SK-N-SH (cell line): ENCODE measurements around the gene SIM2. TPM values are rescaled to one million over a fixed set of nuclear protein-coding genes. Genes with fewer than 3 reads are reported as not detected.

ENCODE experiments used
- CTCF ChIA-PET: fragments of 300-600, 350-600 bp; formaldehyde crosslinking; extraction: SDS; loops from one replicate; lab custom pipeline; 2021; lab: Yijun Ruan, JAX
- POLR2A ChIA-PET: fragments of 350-600 bp; sonication (Branson Sonifier 250); formaldehyde crosslinking; extraction: SDS; loops from one replicate; lab custom pipeline; 2020; ENCODE audit warnings: antibody characterized with exemption, inconsistent platforms; lab: Yijun Ruan, JAX
- DNase-seq: peaks from one replicate; pipeline ENCODE4 v3.0.0; 2012
- H2AFZ ChIP-seq: fragments of 200-600 bp; sonication (generic); 2 replicates; pipeline ENCODE4 v1.8.1; 2016; ENCODE audit warnings: antibody characterized with exemption, mild to moderate bottlenecking, low read depth
- H3F3A ChIP-seq: fragments of 200-600 bp; sonication (generic); replicated peaks from 2 replicates; pipeline ENCODE3; 2016; ENCODE audit warnings: antibody characterized with exemption, mild to moderate bottlenecking; ENCODE audit not compliant: insufficient read depth
- H3K27ac ChIP-seq, 2 experiments: fragments of 200-500 bp in 1 of 2; fragments of 200-600 bp in 1 of 2; sonication (Bioruptor generic) in 1 of 2; sonication (generic), shearing (Covaris generic) in 1 of 2; 2 replicates each; pipeline versions ENCODE4 v1.5.1 to v1.6.1; 2014 to 2016; ENCODE audit warnings: low read depth in 2 of 2, inconsistent platforms in 1 of 2, low read length in 1 of 2, mild to moderate bottlenecking in 1 of 2, mixed read lengths in 1 of 2
- H3K27me3 ChIP-seq: fragments of 200-600 bp; sonication (generic), shearing (Covaris generic); 2 replicates; pipeline ENCODE4 v1.6.1; 2016; ENCODE audit warnings: mixed run types; ENCODE audit not compliant: insufficient read depth
- H3K36me3 ChIP-seq, 2 experiments: fragments of 200-500 bp in 1 of 2; fragments of 200-600 bp in 1 of 2; sonication (Bioruptor generic) in 1 of 2; sonication (generic) in 1 of 2; replicated peaks in 1 of 2; 2 replicates each; pipeline versions ENCODE3 to v1.5.1; 2014 to 2016; ENCODE audit warnings: low read length in 1 of 2, mild to moderate bottlenecking in 1 of 2; ENCODE audit not compliant: insufficient read depth in 2 of 2, control insufficient read depth in 1 of 2
- H3K4me1 ChIP-seq, 2 experiments: fragments of 200-500 bp in 1 of 2; fragments of 200-600 bp in 1 of 2; sonication (Bioruptor generic) in 1 of 2; sonication (generic), shearing (Covaris generic) in 1 of 2; 2 replicates each; pipeline versions ENCODE4 v1.5.1 to v1.6.1; 2014 to 2016; ENCODE audit warnings: low read depth in 1 of 2, low read length in 1 of 2, mixed run types in 1 of 2; ENCODE audit not compliant: insufficient read depth in 2 of 2, control insufficient read depth in 1 of 2
- H3K4me2 ChIP-seq: fragments of 200-600 bp; sonication (generic), shearing (Covaris generic); 2 replicates; pipeline ENCODE4 v1.6.1; 2017; ENCODE audit warnings: mixed run types
- H3K4me3 ChIP-seq, 2 experiments: fragments of 200-500 bp in 1 of 2; fragments of 200-600 bp in 1 of 2; sonication (Bioruptor generic) in 1 of 2; sonication (generic), shearing (Covaris generic) in 1 of 2; 2 replicates each; pipeline versions ENCODE4 v1.5.1 to v1.8.1; 2014 to 2016; ENCODE audit warnings: low read depth in 2 of 2, inconsistent platforms in 1 of 2, low read length in 1 of 2, mild to moderate bottlenecking in 1 of 2, mixed read lengths in 1 of 2, moderate library complexity in 1 of 2
- H3K79me2 ChIP-seq: fragments of 200-600 bp; sonication (generic); 2 replicates; pipeline ENCODE4 v1.8.1; 2017; ENCODE audit warnings: mild to moderate bottlenecking; ENCODE audit not compliant: insufficient read depth
- H3K9ac ChIP-seq: fragments of 200-600 bp; sonication (generic); 2 replicates; pipeline ENCODE4 v1.6.1; 2017; ENCODE audit warnings: mixed run types
- H3K9me2 ChIP-seq: fragments of 200-600 bp; sonication (generic); 2 replicates; pipeline ENCODE4 v1.6.1; 2017; ENCODE audit warnings: mixed run types
- H3K9me3 ChIP-seq: fragments of 200-600 bp; sonication (generic); 2 replicates; pipeline ENCODE4 v1.6.1; 2017; ENCODE audit warnings: mixed run types, mild to moderate bottlenecking, moderate library complexity
- H4K20me1 ChIP-seq: fragments of 200-600 bp; sonication (generic); 2 replicates; pipeline ENCODE4 v1.6.1; 2017; ENCODE audit warnings: mild to moderate bottlenecking, mixed run types; ENCODE audit not compliant: insufficient read depth
- CHD2 ChIP-seq: fragments of 150-350 bp; IDR thresholded peaks from 2 replicates; pipeline ENCODE4 v1.6.1; 2018; ENCODE audit warnings: low read length; ENCODE audit not compliant: partially characterized antibody
- CTCF ChIP-seq: fragments of 200-600 bp; sonication (generic); IDR thresholded peaks from 2 replicates; pipeline ENCODE4 v1.6.1; 2017; ENCODE audit warnings: antibody characterized with exemption, mild to moderate bottlenecking, moderate library complexity
- EP300 ChIP-seq, 2 experiments: IDR thresholded peaks; 2 replicates each; pipeline versions ENCODE4 v1.4.0 to v1.6.1; 2012; ENCODE audit warnings: borderline replicate concordance in 1 of 2, low read depth in 1 of 2, low read length in 1 of 2
- FOSL2 ChIP-seq: IDR thresholded peaks from 2 replicates; pipeline ENCODE4 v1.4.0; 2012; ENCODE audit warnings: low read depth, mild to moderate bottlenecking, moderate library complexity, borderline replicate concordance
- GABPA ChIP-seq: IDR thresholded peaks from 2 replicates; pipeline ENCODE4 v1.4.0; 2012; ENCODE audit warnings: low read depth, mild to moderate bottlenecking
- MAX ChIP-seq: IDR thresholded peaks from 2 replicates; pipeline ENCODE4 v1.4.0; 2012; ENCODE audit warnings: low read depth
- MEF2A ChIP-seq: IDR thresholded peaks from 2 replicates; pipeline ENCODE4 v1.4.0; 2012; ENCODE audit warnings: low read depth, borderline replicate concordance
- PBX3 ChIP-seq: IDR thresholded peaks from 2 replicates; pipeline ENCODE4; 2012
- RCOR1 ChIP-seq: fragments of 150-350 bp; IDR thresholded peaks from 2 replicates; pipeline ENCODE4 v1.6.1; 2017; ENCODE audit warnings: antibody characterized with exemption, low read length
- SIN3A ChIP-seq: IDR thresholded peaks from 2 replicates; pipeline ENCODE4 v1.6.1; 2012; ENCODE audit warnings: low read depth, mild to moderate bottlenecking, low read length, moderate library complexity, borderline replicate concordance
- TAF1 ChIP-seq: IDR thresholded peaks from 2 replicates; pipeline ENCODE4 v1.6.1; 2012; ENCODE audit warnings: low read depth, mild to moderate bottlenecking, low read length, moderate library complexity, borderline replicate concordance
- WGBS: methylation state at CpG from one replicate; pipeline ENCODE4 v1.1.6; 2017; ENCODE audit warnings: low lambda C conversion rate; 5-methylcytosine and 5-hydroxymethylcytosine counted together
- polyA plus RNA-seq, 3 experiments: library from polyadenylated mRNA; depleted of rRNA; stranded (reverse); fragments of >200 nt; gene quantifications; 2 replicates each; pipeline ENCODE4 v1.2.3, GENCODE V29; 2012
- TF ChIP-seq, protein P1 (sequence below): IDR thresholded peaks from 2 replicates; pipeline ENCODE4 v1.4.0; 2012; ENCODE audit warnings: low read depth, borderline replicate concordance

The SIM2 gene
- polyA plus RNA-seq, 1 of the 3 experiments (the other 2 are of a cell fraction) = not detected

GRCh38 chr21:36694031-36694515 is 4.8 kb upstream of the SIM2 start:
- no peaks in the 10 kb centered on the region for H3K9me3 ChIP-seq
- peak; percentile 37 for DNase-seq
- ChIA-PET POLR2A (no interaction called here), CTCF (interaction anchor here (0.7 kb wide), 1 partner anchor 63 kb away, joined by 3 read pairs; no protein-coding TSS in a partner anchor)
- no peak overlapping the region for H2AFZ ChIP-seq
- H3K27me3 ChIP-seq = peaks cover 98% of the 10 kb centered on the region
- no peaks in the 10 kb centered on the region for H3K9me2 ChIP-seq
- no peak overlapping the region for H3K4me2 ChIP-seq
- no peaks in the 10 kb centered on the region for H3K79me2 ChIP-seq
- H3K4me3 ChIP-seq = no peak overlapping the region
- no peaks in the 10 kb centered on the region; a peak in 1 of 4 replicates for H3K4me1 ChIP-seq
- no peak overlapping the region for H3K27ac ChIP-seq
- no peaks in the 10 kb centered on the region for H3F3A ChIP-seq
- H3K36me3 ChIP-seq = no peaks in the 10 kb centered on the region
- no peak overlapping the region for H3K9ac ChIP-seq
- H4K20me1 ChIP-seq = peaks cover 23% of the 10 kb centered on the region; the same call in 1 of the 2 replicates
- 22% methylated on average over 14 of the region's 14 CpGs for WGBS
- no peak for TF ChIP-seq GABPA
- no peak for TF ChIP-seq MEF2A
- TF ChIP-seq CTCF = no peak
- TF ChIP-seq FOSL2 = no peak
- TF ChIP-seq, protein P1, sequence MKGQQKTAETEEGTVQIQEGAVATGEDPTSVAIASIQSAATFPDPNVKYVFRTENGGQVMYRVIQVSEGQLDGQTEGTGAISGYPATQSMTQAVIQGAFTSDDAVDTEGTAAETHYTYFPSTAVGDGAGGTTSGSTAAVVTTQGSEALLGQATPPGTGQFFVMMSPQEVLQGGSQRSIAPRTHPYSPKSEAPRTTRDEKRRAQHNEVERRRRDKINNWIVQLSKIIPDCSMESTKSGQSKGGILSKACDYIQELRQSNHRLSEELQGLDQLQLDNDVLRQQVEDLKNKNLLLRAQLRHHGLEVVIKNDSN = no peak
- TF ChIP-seq EP300 (IDR thresholded peaks at IDR 0.05; ENCODE audit: borderline replicate concordance in 1 of 2, low read depth in 1 of 2, low read length in 1 of 2) = no peak
- no peak for TF ChIP-seq TAF1
- TF ChIP-seq CHD2 = no peak
- no peak for TF ChIP-seq MAX
- no peak for TF ChIP-seq RCOR1
- TF ChIP-seq SIN3A = no peak
- TF ChIP-seq PBX3 = no peak
- TF ChIP-seq, all 33 proteins: peak for 0
